HCT116 (cell line): ENCODE results near the gene MYO1F.

ENCODE experiments used
- EZH2 ChIP-seq: fragments of 200-600 bp; sonication (generic); IDR thresholded peaks from 2 replicates; pipeline ENCODE4 v1.6.1; 2017; ENCODE audit warnings: antibody characterized with exemption, mixed run types
- EZH2phosphoT487 ChIP-seq: fragments of 200-600 bp; IDR thresholded peaks from 2 replicates; pipeline ENCODE4 v1.6.1; 2018; ENCODE audit warnings: antibody characterized with exemption, borderline replicate concordance
- POLR2A ChIP-seq: IDR thresholded peaks from 2 replicates; pipeline ENCODE4 v1.7.0; 2011; ENCODE audit warnings: borderline replicate concordance; ENCODE audit not compliant: insufficient read depth, insufficient read length; ENCODE audit errors: extremely low read depth
- POLR2AphosphoS5 ChIP-seq: IDR thresholded peaks from 2 replicates; pipeline ENCODE4 v1.6.1; 2011; ENCODE audit warnings: mild to moderate bottlenecking, low read depth, low read length, moderate library complexity
- RAD21 ChIP-seq: IDR thresholded peaks from 2 replicates; pipeline ENCODE4 v1.6.1; 2012; ENCODE audit warnings: low read depth, mild to moderate bottlenecking
- SRF ChIP-seq: IDR thresholded peaks from 2 replicates; pipeline ENCODE4 v1.6.1; 2012; ENCODE audit warnings: low read depth
- TCF7L2 ChIP-seq: IDR thresholded peaks from 2 replicates; pipeline ENCODE4 v1.7.0; 2011; ENCODE audit warnings: borderline replicate concordance, inconsistent platforms; ENCODE audit not compliant: insufficient read depth, insufficient read length; ENCODE audit errors: extremely low read depth
- YY1 ChIP-seq: IDR thresholded peaks from 2 replicates; pipeline ENCODE4 v1.6.1; 2011; ENCODE audit warnings: low read length, low read depth, moderate library complexity, mild to moderate bottlenecking; ENCODE audit not compliant: insufficient replicate concordance; ENCODE audit errors: extremely low read depth
- ZFX ChIP-seq: fragments of 450-650 bp; IDR thresholded peaks from 2 replicates; pipeline ENCODE4 v1.6.1; 2017
- ZNF274 ChIP-seq: fragments of 200-500 bp; sonication (Bioruptor generic); IDR thresholded peaks from 2 replicates; pipeline ENCODE4 v1.6.1; 2014; ENCODE audit warnings: mild to moderate bottlenecking, low read depth, low read length, inconsistent platforms
- TF ChIP-seq, protein P1 (sequence below): IDR thresholded peaks from 2 replicates; pipeline ENCODE4 v1.6.1; 2012; ENCODE audit warnings: low read depth
- TF ChIP-seq, protein P2 (sequence below): IDR thresholded peaks from 2 replicates; pipeline ENCODE4 v1.6.1; 2011; ENCODE audit warnings: mild to moderate bottlenecking, low read length, moderate library complexity; ENCODE audit not compliant: insufficient replicate concordance; ENCODE audit errors: extremely low read depth
- TF ChIP-seq, protein P3 (sequence below), 3 experiments: fragments of 200-600 bp in 1 of 3; sonication (generic) in 1 of 3; IDR thresholded peaks in 2 of 3; conservative IDR thresholded peaks in 1 of 3; 2 replicates each; pipeline ENCODE4 v1.5.1; 2012 to 2017; ENCODE audit warnings: low read depth in 2 of 3, low read length in 2 of 3, antibody characterized with exemption in 1 of 3, borderline replicate concordance in 1 of 3, control low read depth in 1 of 3, mild to moderate bottlenecking in 1 of 3, mixed read lengths in 1 of 3, mixed run types in 1 of 3, moderate library complexity in 1 of 3; ENCODE audit not compliant: insufficient read depth in 1 of 3

DNA sequence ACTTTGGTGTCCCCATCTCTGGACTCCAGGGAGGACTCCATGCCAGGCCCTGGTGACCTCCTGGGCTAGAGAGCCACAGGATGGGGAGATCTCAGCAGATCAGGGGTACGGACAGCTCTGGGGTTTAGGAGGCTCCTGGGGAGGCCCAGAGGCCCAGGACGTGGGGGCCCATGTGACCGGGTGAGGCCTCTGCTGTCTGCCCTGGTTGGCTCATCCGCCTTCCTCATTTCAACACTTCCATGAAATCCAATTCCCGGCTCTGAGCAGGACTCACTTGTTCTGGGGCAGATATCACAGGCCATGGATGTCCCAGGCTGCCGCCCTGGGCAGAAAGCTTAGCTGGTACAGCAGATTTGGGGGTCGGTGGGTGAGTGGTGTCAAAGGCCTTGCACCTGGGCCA is 73.7 kb downstream of the MYO1F start:
- TF ChIP-seq, protein P1, sequence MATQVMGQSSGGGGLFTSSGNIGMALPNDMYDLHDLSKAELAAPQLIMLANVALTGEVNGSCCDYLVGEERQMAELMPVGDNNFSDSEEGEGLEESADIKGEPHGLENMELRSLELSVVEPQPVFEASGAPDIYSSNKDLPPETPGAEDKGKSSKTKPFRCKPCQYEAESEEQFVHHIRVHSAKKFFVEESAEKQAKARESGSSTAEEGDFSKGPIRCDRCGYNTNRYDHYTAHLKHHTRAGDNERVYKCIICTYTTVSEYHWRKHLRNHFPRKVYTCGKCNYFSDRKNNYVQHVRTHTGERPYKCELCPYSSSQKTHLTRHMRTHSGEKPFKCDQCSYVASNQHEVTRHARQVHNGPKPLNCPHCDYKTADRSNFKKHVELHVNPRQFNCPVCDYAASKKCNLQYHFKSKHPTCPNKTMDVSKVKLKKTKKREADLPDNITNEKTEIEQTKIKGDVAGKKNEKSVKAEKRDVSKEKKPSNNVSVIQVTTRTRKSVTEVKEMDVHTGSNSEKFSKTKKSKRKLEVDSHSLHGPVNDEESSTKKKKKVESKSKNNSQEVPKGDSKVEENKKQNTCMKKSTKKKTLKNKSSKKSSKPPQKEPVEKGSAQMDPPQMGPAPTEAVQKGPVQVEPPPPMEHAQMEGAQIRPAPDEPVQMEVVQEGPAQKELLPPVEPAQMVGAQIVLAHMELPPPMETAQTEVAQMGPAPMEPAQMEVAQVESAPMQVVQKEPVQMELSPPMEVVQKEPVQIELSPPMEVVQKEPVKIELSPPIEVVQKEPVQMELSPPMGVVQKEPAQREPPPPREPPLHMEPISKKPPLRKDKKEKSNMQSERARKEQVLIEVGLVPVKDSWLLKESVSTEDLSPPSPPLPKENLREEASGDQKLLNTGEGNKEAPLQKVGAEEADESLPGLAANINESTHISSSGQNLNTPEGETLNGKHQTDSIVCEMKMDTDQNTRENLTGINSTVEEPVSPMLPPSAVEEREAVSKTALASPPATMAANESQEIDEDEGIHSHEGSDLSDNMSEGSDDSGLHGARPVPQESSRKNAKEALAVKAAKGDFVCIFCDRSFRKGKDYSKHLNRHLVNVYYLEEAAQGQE: no peak
- no peak for TF ChIP-seq SRF
- TF ChIP-seq POLR2AphosphoS5: no peak
- TF ChIP-seq YY1: no peak
- TF ChIP-seq, protein P2, sequence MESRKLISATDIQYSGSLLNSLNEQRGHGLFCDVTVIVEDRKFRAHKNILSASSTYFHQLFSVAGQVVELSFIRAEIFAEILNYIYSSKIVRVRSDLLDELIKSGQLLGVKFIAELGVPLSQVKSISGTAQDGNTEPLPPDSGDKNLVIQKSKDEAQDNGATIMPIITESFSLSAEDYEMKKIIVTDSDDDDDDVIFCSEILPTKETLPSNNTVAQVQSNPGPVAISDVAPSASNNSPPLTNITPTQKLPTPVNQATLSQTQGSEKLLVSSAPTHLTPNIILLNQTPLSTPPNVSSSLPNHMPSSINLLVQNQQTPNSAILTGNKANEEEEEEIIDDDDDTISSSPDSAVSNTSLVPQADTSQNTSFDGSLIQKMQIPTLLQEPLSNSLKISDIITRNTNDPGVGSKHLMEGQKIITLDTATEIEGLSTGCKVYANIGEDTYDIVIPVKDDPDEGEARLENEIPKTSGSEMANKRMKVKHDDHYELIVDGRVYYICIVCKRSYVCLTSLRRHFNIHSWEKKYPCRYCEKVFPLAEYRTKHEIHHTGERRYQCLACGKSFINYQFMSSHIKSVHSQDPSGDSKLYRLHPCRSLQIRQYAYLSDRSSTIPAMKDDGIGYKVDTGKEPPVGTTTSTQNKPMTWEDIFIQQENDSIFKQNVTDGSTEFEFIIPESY: no peak
- TF ChIP-seq RAD21: no peak
- TF ChIP-seq, protein P3, sequence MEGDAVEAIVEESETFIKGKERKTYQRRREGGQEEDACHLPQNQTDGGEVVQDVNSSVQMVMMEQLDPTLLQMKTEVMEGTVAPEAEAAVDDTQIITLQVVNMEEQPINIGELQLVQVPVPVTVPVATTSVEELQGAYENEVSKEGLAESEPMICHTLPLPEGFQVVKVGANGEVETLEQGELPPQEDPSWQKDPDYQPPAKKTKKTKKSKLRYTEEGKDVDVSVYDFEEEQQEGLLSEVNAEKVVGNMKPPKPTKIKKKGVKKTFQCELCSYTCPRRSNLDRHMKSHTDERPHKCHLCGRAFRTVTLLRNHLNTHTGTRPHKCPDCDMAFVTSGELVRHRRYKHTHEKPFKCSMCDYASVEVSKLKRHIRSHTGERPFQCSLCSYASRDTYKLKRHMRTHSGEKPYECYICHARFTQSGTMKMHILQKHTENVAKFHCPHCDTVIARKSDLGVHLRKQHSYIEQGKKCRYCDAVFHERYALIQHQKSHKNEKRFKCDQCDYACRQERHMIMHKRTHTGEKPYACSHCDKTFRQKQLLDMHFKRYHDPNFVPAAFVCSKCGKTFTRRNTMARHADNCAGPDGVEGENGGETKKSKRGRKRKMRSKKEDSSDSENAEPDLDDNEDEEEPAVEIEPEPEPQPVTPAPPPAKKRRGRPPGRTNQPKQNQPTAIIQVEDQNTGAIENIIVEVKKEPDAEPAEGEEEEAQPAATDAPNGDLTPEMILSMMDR (IDR thresholded peaks at IDR 0.05 in 2 of 3, conservative IDR thresholded peaks at IDR 0.05 in 1 of 3; ENCODE audit: borderline replicate concordance in 1 of 3, insufficient read depth in 1 of 3, low read depth in 2 of 3, low read length in 2 of 3): no peak
- TF ChIP-seq EZH2: no peak
- no peak for TF ChIP-seq ZNF274
- no peak for TF ChIP-seq EZH2phosphoT487
- no peak for TF ChIP-seq POLR2A
- no peak for TF ChIP-seq TCF7L2
- TF ChIP-seq ZFX: no peak
